CD4-positive, CD25-positive, alpha-beta regulatory T cell (primary cell): ENCODE measurements around the gene HMX1. TPM values are rescaled to one million over a fixed set of nuclear protein-coding genes. Genes with fewer than 3 reads are reported as not detected.

ENCODE experiments used
- ATAC-seq, 2 donors: fragments of 150-1000 bp; cut with Tn5 transposase; one replicate each; pipeline ENCODE4 v1.10.0; 2021; ENCODE audit warnings: low read depth in 2 of 2, moderate number of reproducible peaks in 2 of 2, moderate library complexity in 1 of 2
- DNase-seq, 3 donors: peaks; one replicate each; pipeline versions ENCODE4 v3.0.0 to v3.0.0-alpha.2; 2012 to 2022; ENCODE audit warnings: mixed read lengths in 1 of 3
- H3K27ac ChIP-seq: one replicate; pipeline ENCODE4 v1.7.0; 2013; ENCODE audit warnings: mild to moderate bottlenecking, low read length; ENCODE audit not compliant: insufficient read depth, poor library complexity, severe bottlenecking
- H3K27me3 ChIP-seq: one replicate; pipeline ENCODE4 v1.7.0; 2013; ENCODE audit warnings: low read length; ENCODE audit not compliant: control insufficient read depth, insufficient read depth
- H3K36me3 ChIP-seq: one replicate; pipeline ENCODE4 v1.7.0; 2013; ENCODE audit warnings: mild to moderate bottlenecking, low read length, moderate library complexity; ENCODE audit not compliant: control insufficient read depth, insufficient read depth
- H3K4me1 ChIP-seq: 2 replicates; pipeline ENCODE4 v1.7.0; 2013; ENCODE audit warnings: mild to moderate bottlenecking, low read length; ENCODE audit not compliant: insufficient read depth, control insufficient read depth, poor library complexity, severe bottlenecking
- H3K4me3 ChIP-seq: one replicate; pipeline ENCODE4 v1.7.0; 2013; ENCODE audit warnings: low read depth, mild to moderate bottlenecking, low read length, moderate library complexity
- H3K9me3 ChIP-seq, 2 experiments: 1 replicate in 1 of 2; 2 replicates in 1 of 2; pipeline ENCODE4 v1.7.0; 2013; ENCODE audit warnings: low read length in 2 of 2, mild to moderate bottlenecking in 1 of 2, moderate library complexity in 1 of 2; ENCODE audit not compliant: control insufficient read depth in 2 of 2
- H3K27ac Mint-ChIP-seq, 3 donors: one replicate each; pipeline ENCODE4 v1.8.0; 2020 to 2022; ENCODE audit warnings: mild to moderate bottlenecking in 3 of 3, mixed read lengths in 3 of 3, moderate library complexity in 2 of 3
- H3K27me3 Mint-ChIP-seq: one replicate; pipeline ENCODE4 v1.8.0; 2022; ENCODE audit warnings: mild to moderate bottlenecking, mixed read lengths
- H3K36me3 Mint-ChIP-seq: one replicate; pipeline ENCODE4 v1.8.0; 2020; ENCODE audit warnings: mixed read lengths
- H3K4me1 Mint-ChIP-seq, 4 donors: one replicate each; pipeline ENCODE4 v1.8.0; 2020 to 2022; ENCODE audit warnings: mixed read lengths in 4 of 4, mild to moderate bottlenecking in 1 of 4
- H3K4me3 Mint-ChIP-seq, 4 donors: one replicate each; pipeline ENCODE4 v1.8.0; 2020 to 2022; ENCODE audit warnings: mild to moderate bottlenecking in 4 of 4, mixed read lengths in 4 of 4, moderate library complexity in 3 of 4
- H3K9me3 Mint-ChIP-seq, 7 donors: one replicate each; pipeline ENCODE4 v1.8.0; 2020 to 2022; ENCODE audit warnings: mixed read lengths in 7 of 7, mild to moderate bottlenecking in 3 of 7, moderate library complexity in 2 of 7
- polyA plus RNA-seq, 4 donors: library from polyadenylated mRNA; unstranded; fragments of 300-500 nt; fragmentation: Illumina TruSeq; gene quantifications; one replicate each; pipeline ENCODE4 v1.2.3, GENCODE V29; 2021
- total RNA-seq: library from RNA; stranded (reverse); gene quantifications from one replicate; pipeline ENCODE4 v1.2.3, GENCODE V29; 2022

HMX1 gene
- total and polyA plus RNA-seq, 5 donors from 2014 or later = not detected

GRCh38 chr4:8835521-8836365 lies 35.9 kb downstream of the HMX1 start:
- Mint-ChIP-seq H3K27me3 (no peaks in the 10 kb centered on the region), H3K4me1 (no peaks in the 10 kb centered on the region), H3K36me3 (no peaks in the 10 kb centered on the region), H3K9me3 (peaks cover 0 to 3% (median 0%) of the 10 kb centered on the region in 7 donors), H3K27ac (peak overlapping the region in 1 of 3 donors; percentile 52), H3K4me3 (no peak overlapping the region)
- H3K27ac ChIP-seq = no peak overlapping the region
- no peaks in the 10 kb centered on the region for H3K27me3 ChIP-seq
- no peaks in the 10 kb centered on the region for H3K36me3 ChIP-seq
- H3K9me3 ChIP-seq = no peaks in the 10 kb centered on the region
- ATAC-seq (no peak), DNase-seq (no peak)
- no peak overlapping the region for H3K4me3 ChIP-seq
- H3K4me1 ChIP-seq = no peaks in the 10 kb centered on the region

GRCh38 chr4:8834681-8835220 lies 36.9 kb downstream of the HMX1 start:
- H3K9me3 Mint-ChIP-seq = peaks cover 0 to 3% (median 0%) of the 10 kb centered on the region in 7 donors
- H3K27me3 ChIP-seq = no peaks in the 10 kb centered on the region
- ATAC-seq (no peak), DNase-seq (no peak)
- no peaks in the 10 kb centered on the region for H3K27me3 Mint-ChIP-seq
- H3K36me3 Mint-ChIP-seq = no peaks in the 10 kb centered on the region
- H3K36me3 ChIP-seq = no peaks in the 10 kb centered on the region
- no peak overlapping the region for H3K27ac Mint-ChIP-seq
- no peak overlapping the region for H3K4me3 ChIP-seq
- no peaks in the 10 kb centered on the region for H3K9me3 ChIP-seq
- no peak overlapping the region for H3K27ac ChIP-seq
- H3K4me3 Mint-ChIP-seq = no peak overlapping the region
- no peaks in the 10 kb centered on the region for H3K4me1 Mint-ChIP-seq
- H3K4me1 ChIP-seq = no peaks in the 10 kb centered on the region

DNA sequence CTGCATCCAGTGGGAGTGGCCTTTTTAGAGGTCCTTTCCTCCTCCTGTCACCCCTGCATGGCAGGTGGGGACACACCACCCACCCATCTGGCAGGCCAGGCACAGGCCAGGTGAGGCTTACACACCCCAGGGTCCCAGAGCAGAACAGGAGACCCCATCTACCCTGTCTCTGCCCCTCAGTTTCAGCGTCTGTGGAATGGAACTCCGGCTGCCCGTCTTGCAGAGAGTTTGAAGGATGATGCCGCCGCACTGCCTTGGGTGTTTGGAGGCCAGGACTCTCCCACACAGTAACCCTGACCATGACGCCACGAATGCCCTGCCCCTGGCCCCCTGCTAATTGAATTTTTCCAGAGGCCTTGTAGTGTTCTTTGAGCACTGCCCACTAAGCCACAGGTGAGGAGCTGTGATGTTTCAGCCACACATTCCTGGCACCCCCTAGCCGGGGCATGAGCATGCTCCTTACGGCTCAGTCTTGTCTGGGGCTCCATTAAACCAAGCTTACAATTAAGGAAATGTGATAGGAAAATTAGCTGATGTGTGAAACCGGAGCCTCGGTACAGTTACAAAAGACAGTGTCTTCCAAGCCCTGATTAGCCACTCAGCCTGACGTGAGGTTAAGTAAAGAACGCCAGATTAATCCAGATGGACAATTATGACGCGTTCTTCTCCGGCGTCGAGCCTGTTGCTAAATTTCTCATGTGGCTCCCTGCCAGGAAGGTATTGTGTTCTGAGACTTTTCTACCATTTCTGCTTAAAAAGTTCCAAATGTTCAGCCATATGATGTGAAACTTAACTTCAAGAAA lies 39.3 kb downstream of the HMX1 start:
- DNase-seq = no peak
- H3K4me1 ChIP-seq = no peaks in the 10 kb centered on the region
- no peaks in the 10 kb centered on the region for H3K36me3 ChIP-seq
- Mint-ChIP-seq H3K27ac (no peak overlapping the region), H3K4me1 (no peaks in the 10 kb centered on the region), H3K27me3 (no peaks in the 10 kb centered on the region), H3K36me3 (no peaks in the 10 kb centered on the region), H3K9me3 (peaks cover 0 to 6% (median 0%) of the 10 kb centered on the region in 7 donors), H3K4me3 (no peak overlapping the region)
- no peak overlapping the region for H3K4me3 ChIP-seq
- no peaks in the 10 kb centered on the region for H3K27me3 ChIP-seq
- no peaks in the 10 kb centered on the region for H3K9me3 ChIP-seq
- H3K27ac ChIP-seq = no peak overlapping the region
- no peak for ATAC-seq

DNA sequence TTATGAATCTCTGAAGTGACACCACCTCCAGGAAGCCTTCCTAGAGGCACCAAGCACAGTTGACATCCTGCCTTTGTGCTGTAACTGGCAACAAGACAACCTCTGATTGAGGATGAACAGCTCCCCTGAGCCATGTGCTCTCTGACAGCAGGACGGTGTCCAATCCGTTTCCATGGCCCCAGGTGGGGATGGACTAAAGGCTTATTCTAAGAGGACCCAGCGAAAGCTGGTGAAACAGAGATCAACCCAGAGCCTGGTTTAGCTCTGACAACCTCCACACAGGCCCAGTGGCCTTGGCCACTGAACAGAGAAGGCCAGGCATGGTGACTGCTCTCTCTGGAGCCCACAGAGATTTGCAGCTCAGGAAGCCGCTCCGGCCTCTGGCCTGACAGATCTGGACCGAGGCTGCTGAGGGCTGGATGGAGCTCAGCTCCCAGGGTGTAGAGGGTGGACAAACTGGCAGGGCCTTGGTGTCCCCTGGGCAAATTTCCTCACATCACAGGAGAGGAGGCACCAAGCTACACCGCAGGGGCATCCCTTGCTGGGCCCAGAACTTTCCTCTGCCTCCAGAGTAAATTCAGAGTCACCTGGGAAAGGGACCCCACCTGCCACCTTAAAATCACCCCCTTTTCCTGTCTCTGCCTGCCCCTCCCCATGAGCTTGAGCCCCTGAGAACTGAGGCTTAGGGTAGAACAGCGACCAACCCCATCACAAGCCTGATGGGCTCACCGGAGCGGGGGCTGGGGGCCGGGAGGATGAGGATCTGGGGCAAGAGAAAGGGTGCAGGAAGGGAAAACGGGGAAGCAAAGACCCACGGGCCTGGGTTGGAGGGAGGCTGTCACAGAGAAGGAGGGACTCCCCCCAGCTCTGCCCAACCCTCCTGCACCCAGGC lies 40.2 kb downstream of the HMX1 start:
- Histone ChIP-seq H3K36me3 (no peaks in the 10 kb centered on the region), H3K4me3 (no peak overlapping the region), H3K27ac (no peak overlapping the region), H3K27me3 (no peaks in the 10 kb centered on the region), H3K9me3 (no peaks in the 10 kb centered on the region), H3K4me1 (no peaks in the 10 kb centered on the region)
- ATAC-seq (no peak), DNase-seq (no peak)
- Mint-ChIP-seq H3K27ac (no peak overlapping the region), H3K36me3 (no peaks in the 10 kb centered on the region), H3K4me3 (no peak overlapping the region), H3K9me3 (peaks cover 0 to 6% (median 0%) of the 10 kb centered on the region in 7 donors), H3K27me3 (no peaks in the 10 kb centered on the region), H3K4me1 (no peaks in the 10 kb centered on the region)

- H3K4me3 Mint-ChIP-seq = no peak overlapping the region
Observed at GRCh38 chr4:8830611-8831200, 40.9 kb downstream of the HMX1 start.

GRCh38 chr4:8830056-8830455 lies 41.6 kb downstream of the HMX1 start:
- no peaks in the 10 kb centered on the region for H3K36me3 ChIP-seq
- H3K36me3 Mint-ChIP-seq = no peaks in the 10 kb centered on the region
- DNase-seq = no peak

More at GRCh38 chr4:8830611-8831200, 40.9 kb downstream of the HMX1 start:
- DNase-seq = no peak
- no peaks in the 10 kb centered on the region for H3K27me3 Mint-ChIP-seq
- peaks cover 0 to 4% (median 0%) of the 10 kb centered on the region in 7 donors for H3K9me3 Mint-ChIP-seq
- Histone ChIP-seq H3K4me3 (no peak overlapping the region), H3K27ac (no peak overlapping the region), H3K36me3 (no peaks in the 10 kb centered on the region), H3K9me3 (no peaks in the 10 kb centered on the region), H3K4me1 (no peaks in the 10 kb centered on the region), H3K27me3 (no peaks in the 10 kb centered on the region)
- H3K4me1 Mint-ChIP-seq = no peaks in the 10 kb centered on the region
- no peak overlapping the region for H3K27ac Mint-ChIP-seq
- H3K36me3 Mint-ChIP-seq = no peaks in the 10 kb centered on the region
- ATAC-seq = no peak

DNA sequence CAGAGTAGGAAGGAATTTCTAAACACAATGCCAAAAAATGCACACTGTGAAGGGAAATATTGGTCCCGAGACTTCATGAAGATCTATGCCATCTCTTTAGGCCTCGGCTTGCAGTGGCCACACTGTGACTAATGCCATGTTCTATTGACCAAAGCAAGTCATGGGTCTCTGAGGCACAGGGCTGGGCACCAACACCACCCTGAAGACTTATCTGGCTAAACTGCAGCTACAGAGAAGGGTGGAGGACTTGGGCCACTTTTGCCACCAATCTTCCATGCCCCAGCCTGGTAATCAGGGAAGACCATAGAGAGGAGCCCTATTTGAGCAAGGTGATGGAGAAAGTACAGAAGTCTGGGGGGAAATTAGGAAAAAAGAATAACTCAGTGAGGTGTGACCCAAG lies 42.1 kb downstream of the HMX1 start:
- ATAC-seq = no peak
- no peak overlapping the region for H3K4me3 ChIP-seq
- no peaks in the 10 kb centered on the region for H3K27me3 ChIP-seq
- H3K4me1 ChIP-seq = no peaks in the 10 kb centered on the region
- Mint-ChIP-seq H3K27ac (no peak overlapping the region), H3K4me1 (no peaks in the 10 kb centered on the region), H3K36me3 (no peaks in the 10 kb centered on the region), H3K9me3 (peaks cover 0 to 4% (median 0%) of the 10 kb centered on the region in 7 donors), H3K27me3 (no peaks in the 10 kb centered on the region), H3K4me3 (no peak overlapping the region)
- no peak for DNase-seq
- H3K27ac ChIP-seq = no peak overlapping the region
- no peaks in the 10 kb centered on the region for H3K9me3 ChIP-seq
- H3K36me3 ChIP-seq = no peaks in the 10 kb centered on the region

More at GRCh38 chr4:8830056-8830455, 41.6 kb downstream of the HMX1 start:
- H3K4me1 Mint-ChIP-seq = no peaks in the 10 kb centered on the region
- peaks cover 0 to 4% (median 0%) of the 10 kb centered on the region in 7 donors for H3K9me3 Mint-ChIP-seq
- Histone ChIP-seq H3K4me3 (no peak overlapping the region), H3K9me3 (no peaks in the 10 kb centered on the region), H3K4me1 (no peaks in the 10 kb centered on the region), H3K27ac (no peak overlapping the region), H3K27me3 (no peaks in the 10 kb centered on the region)
- no peak overlapping the region for H3K27ac Mint-ChIP-seq
- ATAC-seq = no peak
- no peak overlapping the region for H3K4me3 Mint-ChIP-seq
- no peaks in the 10 kb centered on the region for H3K27me3 Mint-ChIP-seq
